Cardiac fibroblast (primary cell): Measurements from ENCODE around the gene CADM2.

Experiments used
- DNase-seq, 2 donors: peaks; one replicate each; pipeline versions ENCODE4 v3.0.0 to v3.0.0-alpha.2; 2010; ENCODE audit warnings: low read depth in 2 of 2
- H3K4me3 ChIP-seq, 2 donors: replicated peaks in 1 of 2; 1 replicate in 1 of 2; 2 replicates in 1 of 2; pipeline ENCODE4 v1.5.1; 2011; ENCODE audit warnings: low read depth in 2 of 2, low read length in 2 of 2, mild to moderate bottlenecking in 2 of 2, moderate library complexity in 1 of 2
- CTCF ChIP-seq: IDR thresholded peaks from one replicate; pipeline ENCODE4 v1.5.1; 2011; ENCODE audit warnings: low read depth, mild to moderate bottlenecking, low read length, inconsistent platforms

Gene CADM2

GRCh38 chr3:85270488-85270887 lies 311.7 kb downstream of the CADM2 start:
- no peak for TF ChIP-seq CTCF
- DNase-seq, result no peak
- no peak overlapping the region for H3K4me3 ChIP-seq

GRCh38 chr3:85271911-85272310 lies 313.1 kb downstream of the CADM2 start:
- no peak for TF ChIP-seq CTCF
- H3K4me3 ChIP-seq, result no peak overlapping the region

GRCh38 chr3:85288257-85288656 lies 329.5 kb downstream of the CADM2 start:
- DNase-seq, result no peak
- no peak for TF ChIP-seq CTCF
- H3K4me3 ChIP-seq, result no peak overlapping the region

More at GRCh38 chr3:85271911-85272310, 313.1 kb downstream of the CADM2 start:
- no peak for DNase-seq

GRCh38 chr3:85297291-85297690 lies 338.5 kb downstream of the CADM2 start:
- no peak for DNase-seq
- H3K4me3 ChIP-seq, result no peak overlapping the region
- TF ChIP-seq CTCF, result no peak

GRCh38 chr3:85298032-85298431 lies 339.2 kb downstream of the CADM2 start:
- H3K4me3 ChIP-seq, result no peak overlapping the region
- no peak for DNase-seq
- TF ChIP-seq CTCF, result no peak

GRCh38 chr3:85303156-85303555 lies 344.4 kb downstream of the CADM2 start:
- DNase-seq, result no peak
- no peak for TF ChIP-seq CTCF
- H3K4me3 ChIP-seq, result no peak overlapping the region

GRCh38 chr3:85304360-85304964 lies 345.7 kb downstream of the CADM2 start:
- peak in 1 of 2 donors; percentile 1 for DNase-seq
- no peak for TF ChIP-seq CTCF
- H3K4me3 ChIP-seq, result no peak overlapping the region
